IMR-90 (cell line): ENCODE data around the gene MAGI2. TPM values are rescaled to one million over a fixed set of nuclear protein-coding genes. Genes with fewer than 3 reads are reported as not detected.

Experiments used
- ATAC-seq: fragments of 200-7000 bp; cut with Tn5 transposase; 2 replicates; pipeline ENCODE4 v1.9.1; 2020; ENCODE audit warnings: low read depth, mild to moderate bottlenecking, moderate library complexity
- BruUV-seq: library from RNA; stranded (reverse); fragments of 400-500 nt; replicated peaks from 2 replicates; lab custom pipeline; 2021; lab: Mats Ljungman, UMichigan
- CTCF ChIA-PET: fragments of 300-600 bp; formaldehyde crosslinking; extraction: SDS; loops from one replicate; lab custom pipeline; 2021; ENCODE audit warnings: antibody characterized with exemption; lab: Yijun Ruan, JAX
- POLR2A ChIA-PET: fragments of 300-600 bp; sonication (Branson Sonifier 250); formaldehyde crosslinking; loops from one replicate; lab custom pipeline; 2022; ENCODE audit warnings: antibody characterized with exemption; ENCODE audit not compliant: unreplicated experiment; lab: Charles Lee
- DNase-seq: peaks from one replicate; pipeline ENCODE4 v3.0.0; 2013
- H2AFZ ChIP-seq: replicated peaks from 2 replicates; pipeline ENCODE3; 2013; ENCODE audit warnings: low read length, mild to moderate bottlenecking; ENCODE audit not compliant: poor library complexity
- H2AK5ac ChIP-seq: 2 replicates; pipeline ENCODE4 v1.6.1; 2013; ENCODE audit warnings: low read depth, low read length, inconsistent platforms
- H2AK9ac ChIP-seq: replicated peaks from 2 replicates; pipeline ENCODE3; 2013; ENCODE audit warnings: mild to moderate bottlenecking, low read depth, low read length, moderate library complexity; ENCODE audit not compliant: poor library complexity
- H2BK120ac ChIP-seq: 2 replicates; pipeline ENCODE4 v1.6.1; 2013; ENCODE audit warnings: low read depth, low read length, inconsistent platforms
- H2BK15ac ChIP-seq: 3 replicates; pipeline ENCODE4 v1.6.1; 2013; ENCODE audit warnings: low read depth, low read length, inconsistent platforms
- H2BK20ac ChIP-seq: 2 replicates; pipeline ENCODE4 v1.6.1; 2013; ENCODE audit warnings: low read depth, mild to moderate bottlenecking, inconsistent platforms, low read length, moderate library complexity
- H2BK5ac ChIP-seq: 2 replicates; pipeline ENCODE4 v1.6.1; 2013; ENCODE audit warnings: mild to moderate bottlenecking, low read depth, low read length, inconsistent platforms; ENCODE audit not compliant: poor library complexity, severe bottlenecking
- H3K14ac ChIP-seq: replicated peaks from 2 replicates; pipeline ENCODE4 v1.6.1; 2013; ENCODE audit warnings: low read depth, low read length, inconsistent platforms
- H3K18ac ChIP-seq: 2 replicates; pipeline ENCODE4 v1.6.1; 2013; ENCODE audit warnings: low read depth, low read length, control low read depth
- H3K23ac ChIP-seq: 2 replicates; pipeline ENCODE4 v1.6.1; 2013; ENCODE audit warnings: low read depth, low read length, inconsistent platforms
- H3K27ac ChIP-seq: 2 replicates; pipeline ENCODE4 v1.5.1; 2013; ENCODE audit warnings: mild to moderate bottlenecking, control low read depth, low read length; ENCODE audit not compliant: insufficient read depth
- H3K27me3 ChIP-seq: 2 replicates; pipeline ENCODE4 v1.6.1; 2013; ENCODE audit warnings: low read length; ENCODE audit not compliant: control insufficient read depth, insufficient read depth
- H3K36me3 ChIP-seq: 2 replicates; pipeline ENCODE4 v1.6.1; 2013; ENCODE audit warnings: low read length, mixed read lengths; ENCODE audit not compliant: control insufficient read depth, insufficient read depth
- H3K4ac ChIP-seq: 2 replicates; pipeline ENCODE4 v1.6.1; 2013; ENCODE audit warnings: low read depth, low read length, inconsistent platforms
- H3K4me1 ChIP-seq: 2 replicates; pipeline ENCODE4 v1.6.1; 2013; ENCODE audit warnings: low read length, mixed read lengths; ENCODE audit not compliant: control insufficient read depth, insufficient read depth
- H3K4me2 ChIP-seq: 2 replicates; pipeline ENCODE4 v1.6.1; 2013; ENCODE audit warnings: low read depth, mild to moderate bottlenecking, control low read depth, low read length, moderate library complexity
- H3K4me3 ChIP-seq: 2 replicates; pipeline ENCODE4 v1.5.1; 2013; ENCODE audit warnings: low read depth, mild to moderate bottlenecking, control low read depth, low read length, moderate library complexity; ENCODE audit not compliant: insufficient read depth
- H3K56ac ChIP-seq: 2 replicates; pipeline ENCODE4 v1.6.1; 2013; ENCODE audit warnings: low read length, inconsistent platforms; ENCODE audit not compliant: insufficient read depth; ENCODE audit errors: extremely low read depth
- H3K79me1 ChIP-seq, 2 experiments: 2 replicates each; pipeline ENCODE4 v1.6.1; 2013; ENCODE audit warnings: low read length in 2 of 2, inconsistent platforms in 1 of 2, low read depth in 1 of 2
- H3K9ac ChIP-seq: 2 replicates; pipeline ENCODE4 v1.6.1; 2013; ENCODE audit warnings: low read depth, low read length, control low read depth
- H3K9me1 ChIP-seq: 2 replicates; pipeline ENCODE4 v1.6.1; 2013; ENCODE audit warnings: low read length, inconsistent platforms; ENCODE audit not compliant: insufficient read depth
- H3K9me3 ChIP-seq: 2 replicates; pipeline ENCODE4 v1.6.1; 2013; ENCODE audit warnings: low read length; ENCODE audit not compliant: control insufficient read depth, insufficient read depth
- H4K20me1 ChIP-seq: 2 replicates; pipeline ENCODE4 v1.6.1; 2013; ENCODE audit warnings: low read length, inconsistent platforms; ENCODE audit not compliant: insufficient read depth
- H4K5ac ChIP-seq: 2 replicates; pipeline ENCODE4 v1.6.1; 2013; ENCODE audit warnings: mild to moderate bottlenecking, low read depth, low read length, control low read depth
- H4K8ac ChIP-seq, 2 experiments: 2 replicates each; pipeline ENCODE4 v1.6.1; 2013; ENCODE audit warnings: low read depth in 2 of 2, low read length in 2 of 2, control low read depth in 1 of 2, inconsistent platforms in 1 of 2
- H4K91ac ChIP-seq: 2 replicates; pipeline ENCODE4 v1.6.1; 2013; ENCODE audit warnings: low read depth, low read length, inconsistent platforms; ENCODE audit not compliant: insufficient read depth
- CEBPB ChIP-seq: IDR thresholded peaks from 2 replicates; pipeline ENCODE4 v1.6.1; 2012; ENCODE audit warnings: low read depth, low read length, improper control_type of control experiment
- RCOR1 ChIP-seq: IDR thresholded peaks from 2 replicates; pipeline ENCODE4 v1.6.1; 2012; ENCODE audit warnings: mild to moderate bottlenecking, low read length, improper control_type of control experiment; ENCODE audit not compliant: insufficient replicate concordance
- dilution Hi-C: fragments of 300-500 bp; cut with HindIII; formaldehyde crosslinking; loops from one replicate; pipeline ENCODE4 v1.14.3; 2018; ENCODE audit warnings: low sequenced_read_pairs; ENCODE audit not compliant: unreplicated experiment
- in situ Hi-C: fragments of 300-500 bp; cut with MboI; formaldehyde crosslinking; loops from 3 replicates; pipeline ENCODE4 v1.14.3; 2019; ENCODE audit warnings: low sequenced_read_pairs, inconsistent platforms, mixed read lengths
- intact Hi-C: fragments of 100-400 bp; cut with micrococcal nuclease; formaldehyde crosslinking; loops from 2 replicates; pipeline ENCODE4 v1.10.0; 2022
- polyA plus RNA-seq, 3 experiments: library from polyadenylated mRNA; depleted of rRNA; stranded (reverse); fragments of >200 nt; gene quantifications; 2 replicates each; pipeline ENCODE4 v1.2.3, GENCODE V29; 2012; ENCODE audit warnings: low replicate concordance in 1 of 3
- total RNA-seq: library from RNA; depleted of rRNA; stranded (reverse); fragments of >200 nt; gene quantifications from 2 replicates; pipeline ENCODE4 v1.2.3, GENCODE V29; 2012

The MAGI2 gene
- total and polyA plus RNA-seq, 2 of the 4 experiments (the other 2 are of a cell fraction): 2.5 to 17.9 TPM

- no peak overlapping the region for H3K27ac ChIP-seq
- POLR2A ChIA-PET: no interaction called here
- DNase-seq: peak; percentile 17
These were observed 877.2 kb downstream of the MAGI2 start for GRCh38 chr7:78576236-78576635.

More at GRCh38 chr7:78576236-78576635, 877.2 kb downstream of the MAGI2 start:
- intact Hi-C loops: no loop called here
- H3K14ac ChIP-seq: peak overlapping the region; percentile 52; the same call in 1 of the 2 replicates
- H3K4ac ChIP-seq: no peak overlapping the region
- CTCF ChIA-PET: no interaction called here
- H3K23ac ChIP-seq: no peak overlapping the region
- H3K79me1 ChIP-seq: no peaks in the 10 kb centered on the region
- no peaks in the 10 kb centered on the region for H3K9me1 ChIP-seq
- H3K9ac ChIP-seq: no peak overlapping the region
- no peak overlapping the region for H2BK5ac ChIP-seq
- no peak overlapping the region for H2AK5ac ChIP-seq
- in situ Hi-C loops: no loop called here
- no peaks in the 10 kb centered on the region for H3K9me3 ChIP-seq
- no peak overlapping the region for H2BK120ac ChIP-seq
- H3K18ac ChIP-seq: no peak overlapping the region
- no peak overlapping the region for H4K5ac ChIP-seq
- H4K91ac ChIP-seq: no peak overlapping the region
- no peak for TF ChIP-seq RCOR1
- TF ChIP-seq CEBPB: 0 out of 2 replicates have a peak, but pooled peaks have one; percentile 16
- H2BK15ac ChIP-seq: no peak overlapping the region
- H3K27me3 ChIP-seq: no peaks in the 10 kb centered on the region
- no peak overlapping the region for H2BK20ac ChIP-seq
- no peak overlapping the region for H2AFZ ChIP-seq
- no peaks in the 10 kb centered on the region; the same call in 1 of the 2 replicates for H3K4me1 ChIP-seq
- H3K4me3 ChIP-seq: no peak overlapping the region
- ATAC-seq: no peak
- no peaks in the 10 kb centered on the region for H3K36me3 ChIP-seq
- H2AK9ac ChIP-seq: no peak overlapping the region
- dilution Hi-C loops: no loop called here
- H3K56ac ChIP-seq: no peak overlapping the region
- BruUV-seq: no TSS peak
- no peaks in the 10 kb centered on the region for H4K20me1 ChIP-seq
- no peak overlapping the region for H4K8ac ChIP-seq
- no peak overlapping the region for H3K4me2 ChIP-seq
